GM19240 (cell line): ENCODE results near the gene ARVCF.

ENCODE experiments used
- DNase-seq: peaks from one replicate; pipeline ENCODE4 v3.0.0; 2011; ENCODE audit warnings: low spot score; ENCODE audit not compliant: insufficient read length

Gene ARVCF

GRCh38 chr22:19974268-19974861 is 42.3 kb downstream of the ARVCF start:
- DNase-seq, result peak; percentile 87

GRCh38 chr22:19973551-19974267 is 42.9 kb downstream of the ARVCF start:
- DNase-seq, result no peak

GRCh38 chr22:19972652-19973550 is 43.7 kb downstream of the ARVCF start:
- DNase-seq, result no peak

GRCh38 chr22:19972251-19972650 is 44.4 kb downstream of the ARVCF start:
- no peak for DNase-seq

GRCh38 chr22:19971276-19972124 is 45.1 kb downstream of the ARVCF start:
- DNase-seq, result no peak

- DNase-seq, result peak; percentile 91
Observed at GRCh38 chr22:19970479-19971275, 45.9 kb downstream of the ARVCF start.

- DNase-seq, result no peak
Observed at GRCh38 chr22:19970031-19970478, 46.6 kb downstream of the ARVCF start.

- DNase-seq, result no peak
Observed at GRCh38 chr22:19969141-19969928, 47.3 kb downstream of the ARVCF start.

- DNase-seq, result no peak
Observed at GRCh38 chr22:19968450-19968891, 48.2 kb downstream of the ARVCF start.

GRCh38 chr22:19967850-19968449 is 48.7 kb downstream of the ARVCF start:
- no peak for DNase-seq

- DNase-seq, result no peak
Observed at GRCh38 chr22:19966908-19967750, 49.5 kb downstream of the ARVCF start.

- DNase-seq, result no peak
Observed at GRCh38 chr22:19965771-19966709, 50.6 kb downstream of the ARVCF start.

GRCh38 chr22:19964701-19965386 is 51.8 kb downstream of the ARVCF start:
- no peak for DNase-seq

GRCh38 chr22:19963863-19964642 is 52.6 kb downstream of the ARVCF start:
- no peak for DNase-seq

GRCh38 chr22:19962909-19963806 is 53.5 kb downstream of the ARVCF start:
- no peak for DNase-seq
